CD4-positive, alpha-beta T cell treated with Interleukin-17A for 1 hour (primary cell): Measurements from ENCODE around the gene UBE2H.
A peak's percentile ranks its signal among the peaks of the same experiment; 100 is the strongest.

Experiments used
- DNase-seq: peaks from one replicate; pipeline ENCODE4 v3.0.0-alpha.2; 2020

Gene UBE2H

GRCh38 chr7:129950191-129950932 is 2.4 kb downstream of the UBE2H start:
- DNase-seq = peak; percentile 53

GRCh38 chr7:129949292-129950133 is 3.2 kb downstream of the UBE2H start:
- no peak for DNase-seq

GRCh38 chr7:129948877-129949291 is 3.9 kb downstream of the UBE2H start:
- DNase-seq = peak; percentile 88

- no peak for DNase-seq
Measured at GRCh38 chr7:129948338-129948737, 4.4 kb downstream of the UBE2H start.

- no peak for DNase-seq
Measured at GRCh38 chr7:129947701-129948100, 5.1 kb downstream of the UBE2H start.

GRCh38 chr7:129947049-129947448 is 5.7 kb downstream of the UBE2H start:
- DNase-seq = no peak

- no peak for DNase-seq
Measured at GRCh38 chr7:129946282-129946681, 6.5 kb downstream of the UBE2H start.

- no peak for DNase-seq
Measured at GRCh38 chr7:129943352-129943751, 9.4 kb downstream of the UBE2H start.

GRCh38 chr7:129940329-129940728 is 12.4 kb downstream of the UBE2H start:
- no peak for DNase-seq

- no peak for DNase-seq
Measured at GRCh38 chr7:129939881-129940280, 12.9 kb downstream of the UBE2H start.

GRCh38 chr7:129933627-129934026 is 19.1 kb downstream of the UBE2H start:
- no peak for DNase-seq

GRCh38 chr7:129926618-129927017 is 26.1 kb downstream of the UBE2H start:
- DNase-seq = no peak

- DNase-seq = no peak
Measured at GRCh38 chr7:129925416-129926002, 27.3 kb downstream of the UBE2H start.

- no peak for DNase-seq
Measured at GRCh38 chr7:129924602-129925001, 28.2 kb downstream of the UBE2H start.

GRCh38 chr7:129923709-129924108 is 29.1 kb downstream of the UBE2H start:
- DNase-seq = no peak

GRCh38 chr7:129919492-129919891 is 33.3 kb downstream of the UBE2H start:
- no peak for DNase-seq

GRCh38 chr7:129918922-129919321 is 33.8 kb downstream of the UBE2H start:
- DNase-seq = no peak

- DNase-seq = no peak
Measured at GRCh38 chr7:129917934-129918333, 34.8 kb downstream of the UBE2H start.

- DNase-seq = peak; percentile 29
Measured at GRCh38 chr7:129914536-129915272, 38.1 kb downstream of the UBE2H start.

GRCh38 chr7:129913428-129913827 is 39.3 kb downstream of the UBE2H start:
- DNase-seq = no peak

- DNase-seq = no peak
Measured at GRCh38 chr7:129911790-129912189, 41.0 kb downstream of the UBE2H start.

- no peak for DNase-seq
Measured at GRCh38 chr7:129909669-129910068, 43.1 kb downstream of the UBE2H start.

- no peak for DNase-seq
Measured at GRCh38 chr7:129908181-129908580, 44.6 kb downstream of the UBE2H start.
